Measurements from ENCODE around the gene JUP. TPM values are rescaled to one million over a fixed set of nuclear protein-coding genes. Genes with fewer than 3 reads are reported as not detected.

JUP gene
- total and polyA plus RNA-seq, 2 of the 4 experiments (the other 2 are of a cell fraction), result 12.9 to 27.3 TPM

DNA sequence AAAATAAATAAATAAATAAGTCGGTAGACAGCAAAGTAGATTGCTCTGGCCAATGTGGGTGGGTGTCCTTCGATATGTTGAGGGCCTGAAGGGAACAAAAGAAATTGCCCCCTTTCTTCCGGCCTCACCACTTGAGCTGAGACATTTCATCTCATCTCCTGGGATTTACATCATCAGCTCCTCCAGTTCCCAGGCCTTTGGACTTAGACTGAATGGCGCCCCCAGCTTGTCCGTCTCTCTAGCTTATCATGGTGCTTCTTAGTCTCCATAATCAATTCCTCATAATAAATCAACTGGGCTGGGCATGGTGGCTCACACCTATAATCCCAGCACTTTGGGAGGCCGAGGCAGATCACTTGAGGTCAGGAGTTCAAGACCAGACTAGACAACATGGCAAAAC is 38.2 kb downstream of the JUP start:
- in situ Hi-C loops (cut with MboI; ENCODE audit: low sequenced_read_pairs) (no loop called here), dilution Hi-C loops (cut with HindIII; ENCODE audit: low sequenced_read_pairs, unreplicated experiment) (no loop called here), intact Hi-C loops (cut with micrococcal nuclease) (no loop called here)
- no peak overlapping the region for H3K23ac ChIP-seq (ENCODE audit: low read depth, low read length)
- H3K14ac ChIP-seq (replicated peaks; ENCODE audit: low read depth, low read length), result no peak overlapping the region
- no peak overlapping the region for H2BK5ac ChIP-seq (ENCODE audit: low read depth, low read length, poor library complexity, severe bottlenecking)
- H3K56ac ChIP-seq (ENCODE audit: extremely low read depth, insufficient read depth, low read length), result no peak overlapping the region
- H3K4me3 ChIP-seq (ENCODE audit: insufficient read depth, low read depth, low read length), result no peak overlapping the region
- H3K9me3 ChIP-seq (ENCODE audit: control insufficient read depth, insufficient read depth, low read length), result no peaks in the 10 kb centered on the region
- H4K20me1 ChIP-seq (ENCODE audit: insufficient read depth, low read length), result no peaks in the 10 kb centered on the region
- no TSS peak for BruUV-seq (replicated peaks)
- H3K4me1 ChIP-seq (ENCODE audit: control insufficient read depth, insufficient read depth, low read length), result no peaks in the 10 kb centered on the region
- WGBS, 2 experiments (ENCODE audit: extremely low coverage in 2 of 2, insufficient read length in 1 of 2), result 83% methylated on average over 1 of the region's 6 CpGs; no CpG with 5 or more reads in 1 of the 2 experiments
- H2AK9ac ChIP-seq (replicated peaks; ENCODE audit: low read depth, low read length, poor library complexity), result no peak overlapping the region
- no peak overlapping the region for H4K91ac ChIP-seq (ENCODE audit: insufficient read depth, low read depth, low read length)
- DNase-seq (no peak), ATAC-seq (ENCODE audit: low read depth) (no peak)
- H3K18ac ChIP-seq (ENCODE audit: low read depth, low read length), result no peak overlapping the region
- H2AFZ ChIP-seq (replicated peaks; ENCODE audit: low read length, poor library complexity), result no peak overlapping the region
- no peak overlapping the region for H4K5ac ChIP-seq (ENCODE audit: low read depth, low read length)
- H3K4me2 ChIP-seq (ENCODE audit: low read depth, low read length), result no peak overlapping the region
- no peaks in the 10 kb centered on the region for H3K79me1 ChIP-seq (ENCODE audit: low read depth in 1 of 2, low read length in 2 of 2)
- no peak overlapping the region for H2BK20ac ChIP-seq (ENCODE audit: low read depth, low read length)
- TF ChIP-seq RCOR1 (IDR thresholded peaks at IDR 0.05; ENCODE audit: insufficient replicate concordance, low read length) (no peak), NFE2L2 (IDR thresholded peaks at IDR 0.05; ENCODE audit: low read depth, low read length) (no peak), CEBPB (IDR thresholded peaks at IDR 0.05; ENCODE audit: low read depth, low read length) (no peak)
- CTCF ChIA-PET, result interaction anchor here (0.6 kb wide), 1 partner anchor 368 kb away, joined by 3 read pairs; no protein-coding TSS in a partner anchor
- peaks cover 6% of the 10 kb centered on the region; the same call in 1 of the 2 replicates for H3K36me3 ChIP-seq (ENCODE audit: control insufficient read depth, insufficient read depth, low read length)
- H3K9me1 ChIP-seq (ENCODE audit: insufficient read depth, low read length), result no peaks in the 10 kb centered on the region
- POLR2A ChIA-PET (ENCODE audit: unreplicated experiment), result no interaction called here
- no peak overlapping the region for H2BK15ac ChIP-seq (ENCODE audit: low read depth, low read length)
- H3K27ac ChIP-seq (ENCODE audit: insufficient read depth, low read length), result no peak overlapping the region
- no peak overlapping the region for H2AK5ac ChIP-seq (ENCODE audit: low read depth, low read length)
- H3K9ac ChIP-seq (ENCODE audit: low read depth, low read length), result no peak overlapping the region
- H3K27me3 ChIP-seq (ENCODE audit: control insufficient read depth, insufficient read depth, low read length), result peaks cover 4% of the 10 kb centered on the region
- no peak overlapping the region for H2BK120ac ChIP-seq (ENCODE audit: low read depth, low read length)
- no peak overlapping the region for H4K8ac ChIP-seq (ENCODE audit: low read depth in 2 of 2, low read length in 2 of 2)
- no peak overlapping the region for H3K4ac ChIP-seq (ENCODE audit: low read depth, low read length)
